Ascending aorta (tissue), 2 donors: ENCODE measurements around the gene ASTN1. TPM values are rescaled to one million over a fixed set of nuclear protein-coding genes. Genes with fewer than 3 reads are reported as not detected.

Experiments used
- DNase-seq, 2 donors: peaks; one replicate each; pipeline ENCODE4 v3.0.0-alpha.2; 2019; ENCODE audit warnings: low spot score in 2 of 2
- H3K27ac ChIP-seq, 2 donors: fragments of 200-600 bp; sonication (generic); one replicate each; pipeline ENCODE4 v1.5.1; 2016 to 2017; ENCODE audit warnings: mild to moderate bottlenecking in 1 of 2
- H3K27me3 ChIP-seq: fragments of 200-600 bp; sonication (generic); one replicate; pipeline ENCODE4 v1.5.1; 2017
- H3K36me3 ChIP-seq, 2 donors: fragments of 200-600 bp; sonication (generic); one replicate each; pipeline ENCODE4 v1.5.1; 2016
- H3K4me1 ChIP-seq, 2 donors: fragments of 200-600 bp; sonication (generic); one replicate each; pipeline ENCODE4 v1.5.1; 2016 to 2017; ENCODE audit warnings: mild to moderate bottlenecking in 1 of 2
- H3K4me3 ChIP-seq, 2 donors: fragments of 200-600 bp; sonication (generic); one replicate each; pipeline ENCODE4 v1.5.1; 2016 to 2017; ENCODE audit warnings: mild to moderate bottlenecking in 1 of 2
- H3K9me3 ChIP-seq, 2 donors: fragments of 200-600 bp; sonication (generic); one replicate each; pipeline ENCODE4 v1.5.1; 2016
- intact Hi-C: fragments of 100-400 bp; cut with DNase I; formaldehyde crosslinking; loops from one replicate; pipeline ENCODE4 v1.15.1; 2023
- total RNA-seq: library from RNA; depleted of rRNA; stranded (reverse); fragments of >200 nt; gene quantifications from one replicate; pipeline ENCODE4 v1.1.0, GENCODE V29; 2016
- TF ChIP-seq, protein P1 (sequence below), 3 experiments: fragments of 200-600 bp in 2 of 3; fragments of 450-650 bp in 1 of 3; sonication (generic) in 2 of 3; IDR thresholded peaks; one replicate each; pipeline ENCODE4 v1.5.1; 2016 to 2019; ENCODE audit warnings: antibody characterized with exemption in 3 of 3, mild to moderate bottlenecking in 1 of 3, moderate library complexity in 1 of 3

Gene ASTN1
- total RNA-seq, 1 donor from 2014 or later, result 0.32 TPM

DNA sequence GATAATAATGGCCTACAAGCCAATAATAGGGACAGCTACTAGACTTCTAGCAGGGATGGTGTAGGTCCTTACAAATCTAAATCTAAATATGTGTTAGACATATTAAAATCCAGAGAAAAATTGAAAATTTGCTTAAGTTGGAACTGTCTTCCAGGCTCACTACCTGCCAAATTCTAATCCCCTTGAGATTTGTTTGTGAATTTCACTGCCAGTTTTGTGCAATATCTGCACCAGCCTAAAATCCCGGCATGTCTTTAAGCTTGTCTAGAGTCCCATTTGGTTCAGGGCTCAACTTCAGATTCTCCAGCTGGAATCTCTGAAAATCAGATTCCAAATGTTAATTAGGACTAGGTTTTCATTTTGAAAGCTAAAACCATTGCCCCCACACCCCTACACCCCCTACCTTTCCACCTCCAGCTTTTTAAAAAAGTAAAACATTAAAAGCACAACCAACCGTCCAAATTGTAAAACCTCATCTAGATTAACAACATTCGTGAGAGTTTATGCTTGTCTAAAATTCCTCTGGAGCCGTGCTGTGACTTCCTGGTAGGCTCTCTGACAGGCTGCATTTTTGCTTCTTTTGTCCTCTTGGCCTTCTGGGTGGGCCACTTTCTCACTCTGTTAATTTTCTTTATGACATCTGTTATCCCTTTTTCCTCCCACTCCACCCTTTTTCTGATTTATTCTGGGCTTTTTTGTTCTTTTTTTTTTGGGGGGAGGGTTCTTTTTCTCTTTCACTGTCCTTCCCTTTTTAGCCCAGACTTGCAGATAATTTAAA lies 352.8 kb downstream of the ASTN1 start:
- H3K27me3 ChIP-seq, result no peaks in the 10 kb centered on the region
- H3K27ac ChIP-seq, result no peak overlapping the region
- no peaks in the 10 kb centered on the region for H3K9me3 ChIP-seq
- H3K4me1 ChIP-seq, result no peaks in the 10 kb centered on the region
- no peaks in the 10 kb centered on the region for H3K36me3 ChIP-seq
- TF ChIP-seq, protein P1, sequence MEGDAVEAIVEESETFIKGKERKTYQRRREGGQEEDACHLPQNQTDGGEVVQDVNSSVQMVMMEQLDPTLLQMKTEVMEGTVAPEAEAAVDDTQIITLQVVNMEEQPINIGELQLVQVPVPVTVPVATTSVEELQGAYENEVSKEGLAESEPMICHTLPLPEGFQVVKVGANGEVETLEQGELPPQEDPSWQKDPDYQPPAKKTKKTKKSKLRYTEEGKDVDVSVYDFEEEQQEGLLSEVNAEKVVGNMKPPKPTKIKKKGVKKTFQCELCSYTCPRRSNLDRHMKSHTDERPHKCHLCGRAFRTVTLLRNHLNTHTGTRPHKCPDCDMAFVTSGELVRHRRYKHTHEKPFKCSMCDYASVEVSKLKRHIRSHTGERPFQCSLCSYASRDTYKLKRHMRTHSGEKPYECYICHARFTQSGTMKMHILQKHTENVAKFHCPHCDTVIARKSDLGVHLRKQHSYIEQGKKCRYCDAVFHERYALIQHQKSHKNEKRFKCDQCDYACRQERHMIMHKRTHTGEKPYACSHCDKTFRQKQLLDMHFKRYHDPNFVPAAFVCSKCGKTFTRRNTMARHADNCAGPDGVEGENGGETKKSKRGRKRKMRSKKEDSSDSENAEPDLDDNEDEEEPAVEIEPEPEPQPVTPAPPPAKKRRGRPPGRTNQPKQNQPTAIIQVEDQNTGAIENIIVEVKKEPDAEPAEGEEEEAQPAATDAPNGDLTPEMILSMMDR (IDR thresholded peaks at IDR 0.05), result no peak
- no peak overlapping the region for H3K4me3 ChIP-seq
- DNase-seq, result no peak
- intact Hi-C loops, result no loop called here

DNA sequence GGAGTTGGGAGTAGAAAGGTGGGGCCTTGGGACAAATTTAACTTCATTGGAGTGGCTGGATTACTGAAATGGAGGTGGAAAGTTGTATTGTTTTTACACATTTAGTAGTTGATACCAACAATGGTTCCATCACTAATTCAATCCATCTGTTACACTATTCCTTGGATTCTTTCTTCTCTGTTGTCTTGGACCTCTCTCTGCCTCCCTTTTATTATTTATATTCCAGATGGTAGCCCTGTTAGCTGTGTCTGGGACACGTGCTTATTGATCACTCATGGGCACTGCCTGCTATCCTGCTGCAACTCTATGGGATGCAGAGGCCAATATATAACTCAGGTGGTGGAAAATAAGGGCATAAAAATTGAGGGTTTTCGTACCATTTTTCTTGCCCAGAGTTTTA lies 355.2 kb downstream of the ASTN1 start:
- no peak for DNase-seq
- intact Hi-C loops, result no loop called here
- no peaks in the 10 kb centered on the region for H3K27me3 ChIP-seq
- no peaks in the 10 kb centered on the region for H3K4me1 ChIP-seq
- TF ChIP-seq, protein P1 (IDR thresholded peaks at IDR 0.05), result no peak
- H3K36me3 ChIP-seq, result no peaks in the 10 kb centered on the region
- H3K9me3 ChIP-seq, result no peaks in the 10 kb centered on the region
- H3K27ac ChIP-seq, result no peak overlapping the region
- no peak overlapping the region for H3K4me3 ChIP-seq

Other genes starting within 250 kb of the ASTN1 start
- gene BRINP2, start 6.2 kb upstream of the ASTN1 start, total RNA-seq, result 0.11 TPM